Mesenchymal stem cell (in vitro differentiated cells and primary cell): ENCODE data around the gene INO80C.

ENCODE experiments used
- DNase-seq: peaks from one replicate; pipeline ENCODE4 v3.0.0-alpha.2; 2013
- H2AFZ ChIP-seq: one replicate; pipeline ENCODE4 v1.6.1; 2013; ENCODE audit warnings: low read depth, mild to moderate bottlenecking, control low read depth, inconsistent platforms, low read length, moderate library complexity
- H2AK5ac ChIP-seq: 2 replicates; pipeline ENCODE4 v1.6.1; 2013; ENCODE audit warnings: low read length, moderate library complexity, mild to moderate bottlenecking, inconsistent platforms; ENCODE audit not compliant: severe bottlenecking
- H2BK120ac ChIP-seq: one replicate; pipeline ENCODE4 v1.6.1; 2013; ENCODE audit warnings: low read depth, mild to moderate bottlenecking, inconsistent platforms, low read length, moderate library complexity
- H2BK12ac ChIP-seq, 2 experiments: one replicate each; pipeline ENCODE4 v1.6.1; 2013; ENCODE audit warnings: inconsistent platforms in 2 of 2, low read length in 2 of 2, mild to moderate bottlenecking in 2 of 2, moderate library complexity in 2 of 2, control low read depth in 1 of 2
- H2BK15ac ChIP-seq: one replicate; pipeline ENCODE4 v1.6.1; 2013; ENCODE audit warnings: mild to moderate bottlenecking, low read depth, inconsistent platforms; ENCODE audit not compliant: poor library complexity, severe bottlenecking
- H2BK5ac ChIP-seq: 2 replicates; pipeline ENCODE4 v1.6.1; 2013; ENCODE audit warnings: low read depth, mild to moderate bottlenecking, low read length, control low read depth, inconsistent platforms; ENCODE audit not compliant: poor library complexity, severe bottlenecking
- H3K14ac ChIP-seq, 2 experiments: one replicate each; pipeline ENCODE4 v1.6.1; 2013; ENCODE audit warnings: inconsistent platforms in 2 of 2, low read length in 2 of 2, control low read depth in 1 of 2, mild to moderate bottlenecking in 1 of 2, moderate library complexity in 1 of 2
- H3K18ac ChIP-seq, 2 experiments: one replicate each; pipeline ENCODE4 v1.6.1; 2013; ENCODE audit warnings: inconsistent platforms in 2 of 2, low read length in 2 of 2, control low read depth in 1 of 2, low read depth in 1 of 2, mild to moderate bottlenecking in 1 of 2
- H3K23ac ChIP-seq, 2 experiments: one replicate each; pipeline ENCODE4 v1.6.1; 2013; ENCODE audit warnings: inconsistent platforms in 2 of 2, low read length in 2 of 2, mild to moderate bottlenecking in 2 of 2, moderate library complexity in 2 of 2, control low read depth in 1 of 2
- H3K27ac ChIP-seq: 2 replicates; pipeline ENCODE4 v1.5.1; 2013; ENCODE audit warnings: mild to moderate bottlenecking, moderate library complexity, low read length, control low read depth, inconsistent platforms; ENCODE audit not compliant: poor library complexity, severe bottlenecking
- H3K27me3 ChIP-seq, 2 experiments: 2 replicates each; pipeline versions ENCODE4 v1.6.1 to v1.7.0; 2013; ENCODE audit warnings: low read length in 2 of 2, mild to moderate bottlenecking in 2 of 2, moderate library complexity in 2 of 2, control low read depth in 1 of 2, inconsistent platforms in 1 of 2; ENCODE audit not compliant: control insufficient read depth in 1 of 2, insufficient read depth in 1 of 2
- H3K36me3 ChIP-seq, 2 experiments: 2 replicates each; pipeline versions ENCODE4 v1.6.1 to v1.7.0; 2013; ENCODE audit warnings: low read length in 2 of 2, control low read depth in 1 of 2, inconsistent platforms in 1 of 2, low read depth in 1 of 2, mild to moderate bottlenecking in 1 of 2; ENCODE audit not compliant: insufficient read depth in 2 of 2, control insufficient read depth in 1 of 2
- H3K4ac ChIP-seq, 2 experiments: one replicate each; pipeline ENCODE4 v1.6.1; 2013; ENCODE audit warnings: inconsistent platforms in 2 of 2, low read length in 2 of 2, mild to moderate bottlenecking in 2 of 2, moderate library complexity in 2 of 2, control low read depth in 1 of 2, low read depth in 1 of 2
- H3K4me1 ChIP-seq: 2 replicates; pipeline ENCODE4 v1.6.1; 2013; ENCODE audit warnings: low read depth, low read length, control low read depth; ENCODE audit not compliant: control insufficient read depth, insufficient read depth
- H3K4me2 ChIP-seq: 2 replicates; pipeline ENCODE4 v1.6.1; 2013; ENCODE audit warnings: low read length, mild to moderate bottlenecking, inconsistent platforms; ENCODE audit not compliant: poor library complexity, severe bottlenecking
- H3K4me3 ChIP-seq, 2 experiments: 2 replicates each; pipeline versions ENCODE4 v1.5.1 to v1.7.0; 2013; ENCODE audit warnings: low read length in 2 of 2, mild to moderate bottlenecking in 2 of 2, control low read depth in 1 of 2, low read depth in 1 of 2; ENCODE audit not compliant: insufficient read depth in 1 of 2
- H3K79me1 ChIP-seq: replicated peaks from 2 replicates; pipeline ENCODE4 v1.6.1; 2013; ENCODE audit warnings: mild to moderate bottlenecking, control low read depth, low read length, inconsistent platforms; ENCODE audit not compliant: poor library complexity, severe bottlenecking
- H3K9ac ChIP-seq: 2 replicates; pipeline ENCODE4 v1.7.0; 2013; ENCODE audit warnings: mild to moderate bottlenecking, low read length, moderate library complexity
- H3K9me3 ChIP-seq: 2 replicates; pipeline ENCODE4 v1.7.0; 2013; ENCODE audit warnings: mild to moderate bottlenecking, low read length; ENCODE audit not compliant: control insufficient read depth
- H4K8ac ChIP-seq: one replicate; pipeline ENCODE4 v1.6.1; 2013; ENCODE audit warnings: inconsistent platforms, mild to moderate bottlenecking, low read length, moderate library complexity
- H4K91ac ChIP-seq: one replicate; pipeline ENCODE4 v1.6.1; 2013; ENCODE audit warnings: mild to moderate bottlenecking, low read length, inconsistent platforms
- WGBS: methylation state at CpG from one replicate; pipeline ENCODE4 v1.1.7; 2013; ENCODE audit warnings: mixed read lengths; 5-methylcytosine and 5-hydroxymethylcytosine counted together

Gene INO80C

GRCh38 chr18:35524226-35524625, 26.5 kb upstream of the INO80C start:
- no peak overlapping the region for H3K4ac ChIP-seq
- H3K79me1 ChIP-seq: no peaks in the 10 kb centered on the region
- no peak overlapping the region for H4K91ac ChIP-seq
- no peak overlapping the region for H2AK5ac ChIP-seq
- H3K14ac ChIP-seq: no peak overlapping the region
- H3K36me3 ChIP-seq: no peaks in the 10 kb centered on the region
- no peak overlapping the region for H3K9ac ChIP-seq
- no peak overlapping the region for H3K23ac ChIP-seq
- no peak overlapping the region for H3K27ac ChIP-seq
- peak; percentile 81 for DNase-seq
- H3K4me2 ChIP-seq: no peak overlapping the region
- no peak overlapping the region for H2BK5ac ChIP-seq
- no peaks in the 10 kb centered on the region for H3K27me3 ChIP-seq
- 51% methylated on average over 5 of the region's 5 CpGs for WGBS
- H2BK12ac ChIP-seq: no peak overlapping the region
- H3K9me3 ChIP-seq: no peaks in the 10 kb centered on the region
- H2BK120ac ChIP-seq: no peak overlapping the region
- no peak overlapping the region for H2BK15ac ChIP-seq
- no peak overlapping the region for H2AFZ ChIP-seq
- no peak overlapping the region for H3K4me3 ChIP-seq
- H3K4me1 ChIP-seq: peaks cover 10% of the 10 kb centered on the region
- H4K8ac ChIP-seq: no peak overlapping the region
- no peak overlapping the region for H3K18ac ChIP-seq

DNA sequence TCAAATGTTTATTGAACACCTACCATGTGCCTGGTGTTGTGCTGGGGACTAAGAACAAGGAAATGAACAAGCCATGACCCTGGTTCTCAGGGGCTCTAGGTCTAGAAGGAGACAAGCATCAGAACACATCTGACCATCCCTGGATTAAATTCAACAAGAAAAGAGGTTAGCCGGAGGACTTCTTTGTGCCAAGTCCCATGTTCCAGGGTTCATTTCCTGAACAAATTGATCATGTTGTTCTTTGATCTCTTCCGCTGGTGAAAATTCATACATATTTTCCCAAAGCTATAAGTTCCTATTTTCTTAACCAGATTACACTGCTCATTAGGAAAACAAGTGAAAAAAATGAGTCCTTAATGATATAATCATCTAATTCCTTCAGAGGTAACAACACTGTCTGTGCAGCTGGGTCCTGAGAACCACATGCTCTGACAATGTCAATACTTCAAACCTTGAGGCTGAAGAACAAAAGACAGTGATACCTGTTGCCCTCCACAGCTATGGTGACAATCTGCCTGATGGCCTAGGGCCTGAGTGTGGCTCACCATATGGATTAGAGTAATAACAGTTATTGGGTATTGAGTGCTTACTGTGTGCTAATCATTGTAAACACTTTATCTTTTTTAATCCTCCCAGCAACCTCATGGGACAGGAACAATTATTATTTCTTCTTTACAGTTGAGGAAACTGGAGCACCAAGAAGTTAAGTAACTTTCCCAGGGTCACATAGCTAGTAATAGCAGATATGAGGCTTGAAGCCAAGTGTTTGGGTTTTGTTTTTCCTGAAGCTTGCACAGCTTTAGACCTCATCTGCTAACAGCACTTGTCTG, 24.6 kb upstream of the INO80C start:
- Histone ChIP-seq H3K4me1 (peaks cover 10% of the 10 kb centered on the region), H3K18ac (no peak overlapping the region), H3K27ac (no peak overlapping the region), H3K4me2 (no peak overlapping the region), H2BK15ac (no peak overlapping the region), H3K9me3 (no peaks in the 10 kb centered on the region), H3K79me1 (no peaks in the 10 kb centered on the region), H4K8ac (no peak overlapping the region), H2BK5ac (no peak overlapping the region), H4K91ac (no peak overlapping the region), H2BK12ac (no peak overlapping the region), H3K4me3 (no peak overlapping the region), H3K27me3 (no peaks in the 10 kb centered on the region), H3K23ac (no peak overlapping the region), H3K14ac (no peak overlapping the region), H3K9ac (no peak overlapping the region), H2AK5ac (no peak overlapping the region), H2AFZ (no peak overlapping the region), H3K4ac (no peak overlapping the region), H2BK120ac (no peak overlapping the region), H3K36me3 (no peaks in the 10 kb centered on the region)
- 100% methylated on average over 2 of the region's 2 CpGs for WGBS
- DNase-seq: no peak

DNA sequence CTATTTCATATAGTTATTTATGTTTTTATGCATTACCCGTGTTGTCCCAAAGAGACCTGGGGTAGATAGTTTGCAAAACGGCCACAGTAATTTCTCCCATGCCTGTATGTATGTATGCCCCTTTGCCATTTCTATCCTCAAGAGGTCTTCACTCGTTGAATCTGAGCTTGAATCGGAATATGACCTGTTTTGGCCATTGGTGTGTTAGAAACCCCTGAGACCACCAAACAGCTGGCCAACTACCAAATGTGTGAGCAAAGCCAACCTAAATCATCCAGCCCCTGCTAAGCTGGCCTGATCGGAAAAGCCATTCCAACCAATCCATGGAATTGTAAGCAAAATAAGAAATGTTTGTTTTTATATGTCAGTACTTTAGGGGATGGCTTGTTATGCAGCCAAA, 23.4 kb upstream of the INO80C start:
- Histone ChIP-seq H3K9ac (no peak overlapping the region), H2AK5ac (no peak overlapping the region), H3K27me3 (no peaks in the 10 kb centered on the region), H3K9me3 (no peaks in the 10 kb centered on the region), H4K8ac (no peak overlapping the region), H2BK15ac (no peak overlapping the region), H4K91ac (no peak overlapping the region), H3K4ac (no peak overlapping the region), H3K36me3 (no peaks in the 10 kb centered on the region), H3K14ac (no peak overlapping the region), H3K4me1 (peaks cover 8% of the 10 kb centered on the region), H3K23ac (no peak overlapping the region), H2AFZ (no peak overlapping the region), H2BK5ac (no peak overlapping the region), H3K4me3 (no peak overlapping the region), H2BK120ac (no peak overlapping the region), H2BK12ac (no peak overlapping the region), H3K18ac (no peak overlapping the region), H3K4me2 (no peak overlapping the region), H3K79me1 (no peaks in the 10 kb centered on the region), H3K27ac (no peak overlapping the region)
- WGBS: 95% methylated on average over 4 of the region's 5 CpGs
- no peak for DNase-seq

GRCh38 chr18:35519148-35519899, 21.6 kb upstream of the INO80C start:
- Histone ChIP-seq H2BK5ac (no peak overlapping the region), H3K9ac (no peak overlapping the region), H3K27me3 (no peaks in the 10 kb centered on the region), H3K4me1 (peaks cover 12% of the 10 kb centered on the region), H3K27ac (no peak overlapping the region), H2AK5ac (no peak overlapping the region), H3K9me3 (no peaks in the 10 kb centered on the region), H2BK15ac (no peak overlapping the region), H3K14ac (no peak overlapping the region), H3K4me3 (no peak overlapping the region), H3K79me1 (no peaks in the 10 kb centered on the region), H3K18ac (no peak overlapping the region), H3K23ac (no peak overlapping the region), H3K36me3 (no peaks in the 10 kb centered on the region), H3K4ac (no peak overlapping the region), H4K8ac (no peak overlapping the region), H2AFZ (no peak overlapping the region), H3K4me2 (no peak overlapping the region), H2BK120ac (no peak overlapping the region), H2BK12ac (no peak overlapping the region), H4K91ac (no peak overlapping the region)
- no peak for DNase-seq
- WGBS: 80% methylated on average over 5 of the region's 7 CpGs
